Measurements from ENCODE around the gene LHFPL3. TPM values are rescaled to one million over a fixed set of nuclear protein-coding genes. Genes with fewer than 3 reads are reported as not detected.
"Not testable (repeated sequence)": the region's sequence is repeated elsewhere in the genome, so short reads cannot be mapped to it uniquely, and the experiment has no call there.

LHFPL3 gene
- total RNA-seq, 1 experiment from 2014 or later = not detected

DNA sequence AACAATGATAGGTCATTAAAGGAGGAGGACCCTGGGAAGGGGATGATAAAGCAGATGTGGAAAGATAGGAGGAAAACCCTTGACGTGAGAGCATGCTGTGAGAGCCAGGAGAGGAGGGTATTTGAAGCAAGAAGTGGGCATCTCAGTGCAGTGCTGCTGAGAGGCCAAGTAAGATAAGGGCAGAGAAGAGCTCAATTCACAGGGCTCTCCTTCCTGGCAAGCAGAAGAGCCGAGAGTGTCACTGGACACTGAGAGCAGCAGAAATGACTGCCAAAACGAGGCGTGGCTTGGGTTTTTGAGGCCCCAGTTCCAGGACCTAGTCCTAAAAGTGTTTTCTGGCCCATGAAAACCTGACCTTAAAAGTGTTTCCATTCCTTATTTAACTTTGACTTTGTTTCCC lies 213.5 kb downstream of the LHFPL3 start:
- H3K9me2 ChIP-seq (replicated peaks; ENCODE audit: insufficient read depth, low read length) = no peaks in the 10 kb centered on the region
- no peaks in the 10 kb centered on the region for H3K9me3 ChIP-seq (ENCODE audit: low read length)
- no peaks in the 10 kb centered on the region; the same call in 1 of the 2 replicates for H3K27me3 ChIP-seq (ENCODE audit: low read length)
- no peak overlapping the region for H3K9ac ChIP-seq (ENCODE audit: low read length)
- no peak overlapping the region for H3K4me3 ChIP-seq (ENCODE audit: low read length)
- no peak overlapping the region for H3K4me2 ChIP-seq (ENCODE audit: low read depth, low read length, poor library complexity, severe bottlenecking)
- no peak overlapping the region for H3K27ac ChIP-seq (ENCODE audit: low read length)
- no peak overlapping the region for H2AFZ ChIP-seq (ENCODE audit: low read length)
- DNase-seq = no peak
- no peaks in the 10 kb centered on the region for H4K20me1 ChIP-seq (ENCODE audit: insufficient read depth, low read depth, low read length)
- no peaks in the 10 kb centered on the region for H3K79me2 ChIP-seq (ENCODE audit: low read length)
- no peaks in the 10 kb centered on the region for H3K36me3 ChIP-seq (ENCODE audit: insufficient read depth, low read length)
- no peaks in the 10 kb centered on the region for H3K4me1 ChIP-seq (ENCODE audit: low read length)

DNA sequence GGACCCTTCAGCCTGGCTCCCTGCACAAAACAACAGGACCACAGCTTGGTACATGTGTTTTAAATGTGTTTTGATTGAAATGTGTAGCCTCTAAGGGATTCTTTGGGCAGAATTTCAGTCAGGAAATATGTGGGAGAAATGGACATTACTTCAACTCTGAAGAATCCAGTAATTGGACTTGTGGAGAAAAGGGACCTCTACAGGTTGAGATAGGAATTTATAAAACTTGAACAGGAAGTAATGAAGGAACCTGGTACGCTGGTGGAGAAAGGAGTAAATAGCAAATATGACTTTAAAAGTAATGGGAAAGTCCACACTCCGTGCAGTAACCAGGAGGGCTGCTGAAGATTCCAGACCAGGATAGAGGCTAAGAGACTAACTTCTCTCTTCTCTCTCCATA lies 220.5 kb downstream of the LHFPL3 start:
- no peak overlapping the region for H3K4me2 ChIP-seq (ENCODE audit: low read depth, low read length, poor library complexity, severe bottlenecking)
- H3K79me2 ChIP-seq (ENCODE audit: low read length) = no peaks in the 10 kb centered on the region
- H3K4me3 ChIP-seq (ENCODE audit: low read length) = no peak overlapping the region
- H3K9me3 ChIP-seq (ENCODE audit: low read length) = no peaks in the 10 kb centered on the region
- no peak overlapping the region for H3K27ac ChIP-seq (ENCODE audit: low read length)
- H3K4me1 ChIP-seq (ENCODE audit: low read length) = no peaks in the 10 kb centered on the region
- no peaks in the 10 kb centered on the region for H3K36me3 ChIP-seq (ENCODE audit: insufficient read depth, low read length)
- H2AFZ ChIP-seq (ENCODE audit: low read length) = no peak overlapping the region
- DNase-seq = peak; percentile 54
- H3K9ac ChIP-seq (ENCODE audit: low read length) = no peak overlapping the region
- no peaks in the 10 kb centered on the region for H3K9me2 ChIP-seq (replicated peaks; ENCODE audit: insufficient read depth, low read length)
- H4K20me1 ChIP-seq (ENCODE audit: insufficient read depth, low read depth, low read length) = no peaks in the 10 kb centered on the region
- no peaks in the 10 kb centered on the region for H3K27me3 ChIP-seq (ENCODE audit: low read length)

DNA sequence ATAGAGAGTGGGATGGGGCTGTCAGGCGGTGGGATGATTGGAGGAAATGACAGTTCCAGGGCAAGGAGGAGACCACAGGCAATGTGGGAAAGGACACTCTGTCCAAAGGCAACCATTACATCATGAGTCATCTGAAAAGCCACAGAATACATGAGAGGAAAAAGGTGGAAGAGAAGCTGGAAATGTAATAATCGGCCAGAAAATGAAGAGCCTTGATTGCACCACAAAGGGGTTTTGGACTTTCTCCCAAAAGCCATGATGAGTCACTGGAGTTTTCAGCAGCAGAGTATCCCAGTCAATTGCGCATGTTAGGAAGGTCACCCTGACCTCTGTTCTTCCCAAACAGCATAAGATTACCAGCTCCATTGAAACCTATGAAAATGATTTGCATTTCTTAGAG lies 222.0 kb downstream of the LHFPL3 start:
- Histone ChIP-seq H4K20me1 (ENCODE audit: insufficient read depth, low read depth, low read length) (no peaks in the 10 kb centered on the region), H3K79me2 (ENCODE audit: low read length) (no peaks in the 10 kb centered on the region), H3K9me2 (replicated peaks; ENCODE audit: insufficient read depth, low read length) (no peaks in the 10 kb centered on the region), H3K4me3 (ENCODE audit: low read length) (no peak overlapping the region), H3K4me1 (ENCODE audit: low read length) (no peaks in the 10 kb centered on the region), H2AFZ (ENCODE audit: low read length) (no peak overlapping the region), H3K27me3 (ENCODE audit: low read length) (no peaks in the 10 kb centered on the region), H3K9me3 (ENCODE audit: low read length) (no peaks in the 10 kb centered on the region), H3K36me3 (ENCODE audit: insufficient read depth, low read length) (no peaks in the 10 kb centered on the region), H3K9ac (ENCODE audit: low read length) (no peak overlapping the region), H3K4me2 (ENCODE audit: low read depth, low read length, poor library complexity, severe bottlenecking) (no peak overlapping the region), H3K27ac (ENCODE audit: low read length) (no peak overlapping the region)
- no peak for DNase-seq

DNA sequence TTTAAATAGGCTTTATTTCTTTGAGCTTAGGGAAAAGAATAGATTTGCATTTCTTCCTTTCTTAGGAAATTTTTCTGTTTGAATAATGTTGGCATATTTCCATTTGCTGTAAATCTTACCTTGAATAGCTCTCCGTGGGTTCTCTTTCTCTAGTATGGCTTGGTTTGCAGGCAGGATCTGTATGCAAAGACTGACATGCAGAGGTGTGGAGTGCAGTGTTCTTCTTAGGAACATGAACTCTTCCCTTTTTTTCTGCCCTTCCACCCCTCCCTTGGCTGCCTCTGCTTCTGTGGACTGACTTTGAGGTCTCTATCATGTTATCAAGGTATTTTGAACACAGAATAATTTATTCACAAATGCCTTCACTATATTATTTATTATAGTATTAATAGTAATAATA lies 222.8 kb downstream of the LHFPL3 start:
- Histone ChIP-seq H3K79me2 (ENCODE audit: low read length) (no peaks in the 10 kb centered on the region), H2AFZ (ENCODE audit: low read length) (no peak overlapping the region), H3K4me1 (ENCODE audit: low read length) (no peaks in the 10 kb centered on the region), H4K20me1 (ENCODE audit: insufficient read depth, low read depth, low read length) (no peaks in the 10 kb centered on the region), H3K9me3 (ENCODE audit: low read length) (no peaks in the 10 kb centered on the region), H3K9me2 (replicated peaks; ENCODE audit: insufficient read depth, low read length) (no peaks in the 10 kb centered on the region), H3K4me2 (ENCODE audit: low read depth, low read length, poor library complexity, severe bottlenecking) (no peak overlapping the region), H3K27ac (ENCODE audit: low read length) (no peak overlapping the region), H3K4me3 (ENCODE audit: low read length) (no peak overlapping the region), H3K9ac (ENCODE audit: low read length) (no peak overlapping the region), H3K36me3 (ENCODE audit: insufficient read depth, low read length) (no peaks in the 10 kb centered on the region), H3K27me3 (ENCODE audit: low read length) (no peaks in the 10 kb centered on the region)
- DNase-seq = no peak

DNA sequence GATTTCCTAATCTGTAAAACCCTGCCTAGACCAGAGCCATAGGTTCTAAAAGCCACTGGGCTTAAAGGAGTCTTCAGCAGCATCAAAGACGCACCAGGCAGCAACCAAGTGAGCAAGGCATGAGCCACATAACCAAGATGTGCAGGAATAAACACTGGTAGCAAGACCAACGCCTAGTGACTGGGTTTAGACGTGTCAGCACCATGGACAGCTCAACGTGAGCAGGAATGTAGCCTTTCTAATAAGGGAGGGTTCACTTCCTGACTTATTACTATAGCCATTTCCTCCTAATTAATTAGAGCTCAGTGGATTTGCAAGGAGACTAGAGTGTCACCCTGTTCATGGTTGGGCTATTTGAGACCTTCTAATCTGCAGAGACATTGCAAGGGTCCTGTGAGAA lies 223.7 kb downstream of the LHFPL3 start:
- Histone ChIP-seq H3K4me3 (ENCODE audit: low read length) (no peak overlapping the region), H3K36me3 (ENCODE audit: insufficient read depth, low read length) (no peaks in the 10 kb centered on the region), H3K4me2 (ENCODE audit: low read depth, low read length, poor library complexity, severe bottlenecking) (no peak overlapping the region), H3K79me2 (ENCODE audit: low read length) (no peaks in the 10 kb centered on the region), H3K27me3 (ENCODE audit: low read length) (no peaks in the 10 kb centered on the region), H2AFZ (ENCODE audit: low read length) (no peak overlapping the region), H3K4me1 (ENCODE audit: low read length) (no peaks in the 10 kb centered on the region), H3K9me2 (replicated peaks; ENCODE audit: insufficient read depth, low read length) (no peaks in the 10 kb centered on the region), H3K9me3 (ENCODE audit: low read length) (no peaks in the 10 kb centered on the region), H4K20me1 (ENCODE audit: insufficient read depth, low read depth, low read length) (no peaks in the 10 kb centered on the region), H3K9ac (ENCODE audit: low read length) (no peak overlapping the region), H3K27ac (ENCODE audit: low read length) (no peak overlapping the region)
- DNase-seq = peak; percentile 81

DNA sequence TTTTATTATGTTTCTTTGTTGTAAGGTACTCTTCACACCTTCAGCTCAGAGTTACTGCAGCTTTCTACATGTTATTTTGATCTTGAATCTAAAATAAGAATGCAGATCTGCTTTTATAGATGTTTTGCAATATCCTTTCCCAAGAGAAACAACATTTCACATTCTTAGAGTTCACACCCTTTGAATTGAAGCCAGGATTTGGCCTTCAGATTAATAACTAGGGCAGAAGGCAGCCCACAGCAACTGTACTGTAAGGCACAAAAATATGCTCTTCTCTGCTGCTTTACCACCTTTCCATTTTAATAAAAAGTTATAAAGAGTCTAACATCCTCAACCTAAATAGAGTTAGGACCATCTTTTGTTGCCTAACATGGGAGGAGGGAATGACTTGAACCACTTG lies 224.7 kb downstream of the LHFPL3 start:
- DNase-seq = no peak
- H3K27me3 ChIP-seq (ENCODE audit: low read length) = no peaks in the 10 kb centered on the region
- H3K79me2 ChIP-seq (ENCODE audit: low read length) = no peaks in the 10 kb centered on the region
- no peaks in the 10 kb centered on the region for H4K20me1 ChIP-seq (ENCODE audit: insufficient read depth, low read depth, low read length)
- H3K36me3 ChIP-seq (ENCODE audit: insufficient read depth, low read length) = no peaks in the 10 kb centered on the region
- H3K9me3 ChIP-seq (ENCODE audit: low read length) = no peaks in the 10 kb centered on the region
- no peak overlapping the region for H3K9ac ChIP-seq (ENCODE audit: low read length)
- H3K9me2 ChIP-seq (replicated peaks; ENCODE audit: insufficient read depth, low read length) = no peaks in the 10 kb centered on the region
- H3K4me3 ChIP-seq (ENCODE audit: low read length) = no peak overlapping the region
- no peak overlapping the region for H3K27ac ChIP-seq (ENCODE audit: low read length)
- no peak overlapping the region for H2AFZ ChIP-seq (ENCODE audit: low read length)
- H3K4me1 ChIP-seq (ENCODE audit: low read length) = no peaks in the 10 kb centered on the region
- H3K4me2 ChIP-seq (ENCODE audit: low read depth, low read length, poor library complexity, severe bottlenecking) = no peak overlapping the region

DNA sequence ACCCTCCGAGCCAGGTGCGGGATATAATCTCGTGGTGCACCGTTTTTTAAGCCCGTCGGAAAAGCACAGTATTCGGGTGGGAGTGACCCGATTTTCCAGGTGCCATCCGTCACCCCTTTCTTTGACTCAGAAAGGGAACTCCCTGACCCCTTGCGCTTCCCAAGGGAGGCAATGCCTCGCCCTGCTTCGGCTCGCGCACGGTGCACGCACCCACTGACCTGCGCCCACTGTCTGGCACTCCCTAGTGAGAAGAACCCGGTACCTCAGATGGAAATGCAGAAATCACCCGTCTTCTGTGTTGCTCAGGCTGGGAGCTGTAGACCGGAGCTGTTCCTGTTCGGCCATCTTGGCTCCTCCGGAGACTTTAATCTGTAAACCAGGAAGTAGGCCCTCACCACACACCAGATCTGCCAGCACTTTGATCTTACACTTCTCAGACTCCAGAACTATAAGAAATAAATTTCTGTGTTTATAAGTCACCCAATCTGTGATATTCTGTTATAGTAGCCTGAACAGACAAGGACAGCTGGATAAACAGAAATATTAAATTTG lies 235.0 kb downstream of the LHFPL3 start:
- not testable (repeated sequence) for H3K79me2 ChIP-seq (ENCODE audit: low read length); DNase-seq; H2AFZ ChIP-seq (ENCODE audit: low read length); H3K4me2 ChIP-seq (ENCODE audit: low read depth, low read length, poor library complexity, severe bottlenecking); H3K4me1 ChIP-seq (ENCODE audit: low read length); H3K27ac ChIP-seq (ENCODE audit: low read length); H3K27me3 ChIP-seq (ENCODE audit: low read length); H3K9ac ChIP-seq (ENCODE audit: low read length); H3K36me3 ChIP-seq (ENCODE audit: insufficient read depth, low read length); H3K4me3 ChIP-seq (ENCODE audit: low read length); H3K9me2 ChIP-seq (replicated peaks; ENCODE audit: insufficient read depth, low read length); H4K20me1 ChIP-seq (ENCODE audit: insufficient read depth, low read depth, low read length); H3K9me3 ChIP-seq (ENCODE audit: low read length)

DNA sequence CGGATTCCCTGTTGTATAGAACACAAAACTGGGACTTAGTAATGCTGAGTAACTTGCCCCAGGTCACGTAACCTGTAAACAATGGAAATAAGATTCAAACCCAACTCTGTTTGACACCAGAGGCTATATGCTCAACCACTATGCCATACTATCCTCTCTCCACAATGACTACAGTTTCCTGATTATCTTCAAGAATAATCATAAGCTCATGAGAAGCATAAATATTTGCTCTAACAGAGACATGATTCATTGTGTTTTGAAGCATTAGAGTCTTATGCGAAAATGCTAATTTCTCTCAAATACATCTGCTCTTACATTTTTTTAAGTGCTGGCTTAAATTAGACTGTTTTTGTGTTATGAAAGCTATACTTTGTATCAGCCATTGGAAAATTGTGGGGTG lies 241.3 kb downstream of the LHFPL3 start:
- no peak for DNase-seq
- H3K4me1 ChIP-seq (ENCODE audit: low read length) = no peaks in the 10 kb centered on the region
- no peaks in the 10 kb centered on the region for H4K20me1 ChIP-seq (ENCODE audit: insufficient read depth, low read depth, low read length)
- no peaks in the 10 kb centered on the region for H3K36me3 ChIP-seq (ENCODE audit: insufficient read depth, low read length)
- no peaks in the 10 kb centered on the region for H3K9me3 ChIP-seq (ENCODE audit: low read length)
- H3K79me2 ChIP-seq (ENCODE audit: low read length) = no peaks in the 10 kb centered on the region
- no peak overlapping the region for H3K4me3 ChIP-seq (ENCODE audit: low read length)
- no peak overlapping the region for H3K27ac ChIP-seq (ENCODE audit: low read length)
- H3K9me2 ChIP-seq (replicated peaks; ENCODE audit: insufficient read depth, low read length) = no peaks in the 10 kb centered on the region
- H3K4me2 ChIP-seq (ENCODE audit: low read depth, low read length, poor library complexity, severe bottlenecking) = no peak overlapping the region
- no peak overlapping the region for H3K9ac ChIP-seq (ENCODE audit: low read length)
- peaks cover 3% of the 10 kb centered on the region; the same call in 1 of the 2 replicates for H3K27me3 ChIP-seq (ENCODE audit: low read length)
- H2AFZ ChIP-seq (ENCODE audit: low read length) = no peak overlapping the region

DNA sequence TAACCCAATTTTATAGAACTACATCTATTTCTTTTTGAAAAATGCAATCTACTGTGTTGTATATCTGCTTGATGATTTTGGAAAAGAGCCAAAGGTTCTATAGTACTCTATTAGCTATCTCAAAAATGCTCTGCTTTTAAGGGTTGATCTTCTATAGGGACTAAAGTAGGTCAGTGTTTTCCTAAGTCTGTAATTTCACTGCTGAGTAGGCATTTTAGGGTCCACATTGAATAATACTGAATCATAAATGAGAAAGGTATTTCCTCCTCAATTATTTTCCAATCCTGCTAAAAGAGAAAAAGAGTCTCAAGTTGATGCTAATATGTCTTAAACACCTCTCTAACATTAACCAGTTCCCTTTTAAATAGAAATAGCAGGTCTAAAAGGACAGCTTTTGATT lies 244.2 kb downstream of the LHFPL3 start:
- H3K9ac ChIP-seq (ENCODE audit: low read length) = no peak overlapping the region
- H3K4me2 ChIP-seq (ENCODE audit: low read depth, low read length, poor library complexity, severe bottlenecking) = no peak overlapping the region
- H3K36me3 ChIP-seq (ENCODE audit: insufficient read depth, low read length) = no peaks in the 10 kb centered on the region
- H3K4me1 ChIP-seq (ENCODE audit: low read length) = no peaks in the 10 kb centered on the region
- no peak for DNase-seq
- H3K9me2 ChIP-seq (replicated peaks; ENCODE audit: insufficient read depth, low read length) = no peaks in the 10 kb centered on the region
- H3K4me3 ChIP-seq (ENCODE audit: low read length) = no peak overlapping the region
- H2AFZ ChIP-seq (ENCODE audit: low read length) = no peak overlapping the region
- no peaks in the 10 kb centered on the region for H4K20me1 ChIP-seq (ENCODE audit: insufficient read depth, low read depth, low read length)
- H3K79me2 ChIP-seq (ENCODE audit: low read length) = no peaks in the 10 kb centered on the region
- peaks cover 3% of the 10 kb centered on the region; the same call in 1 of the 2 replicates for H3K27me3 ChIP-seq (ENCODE audit: low read length)
- no peaks in the 10 kb centered on the region for H3K9me3 ChIP-seq (ENCODE audit: low read length)
- H3K27ac ChIP-seq (ENCODE audit: low read length) = no peak overlapping the region
